ENCODE results near the gene SLC15A4. TPM values are rescaled to one million over a fixed set of nuclear protein-coding genes. Genes with fewer than 3 reads are reported as not detected.
"Not testable (repeated sequence)": the region's sequence is repeated elsewhere in the genome, so short reads cannot be mapped to it uniquely, and the experiment has no call there.

SLC15A4 gene
- total RNA-seq, 4 donors from 2014 or later: 28.1 to 49.9 (median 45.8) TPM

DNA sequence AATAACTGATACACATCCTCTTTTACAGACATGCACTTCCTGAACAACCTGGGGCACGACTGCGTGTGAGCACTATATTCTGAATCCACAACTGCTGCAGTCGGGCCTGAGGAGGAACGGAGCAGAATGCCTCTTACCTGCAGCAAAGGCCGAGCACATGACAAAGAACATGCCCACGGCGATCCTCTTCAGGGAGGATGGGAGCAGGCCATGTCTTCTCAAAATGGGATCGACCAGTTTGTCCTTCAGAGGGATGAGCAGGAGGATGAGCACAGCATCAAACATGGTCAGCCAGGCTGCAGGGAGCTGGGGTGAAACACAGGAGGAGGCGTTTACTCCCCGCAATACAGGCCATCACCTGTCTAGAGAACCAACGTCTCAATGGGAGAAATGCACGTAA lies 15.1 kb downstream of the SLC15A4 start:
- H3K36me3 ChIP-seq: peaks cover 0 to 55% of the 10 kb centered on the region in 2 donors
- no peak for ATAC-seq
- WGBS, 2 donors (ENCODE audit: low coverage in 1 of 2): 88 to 90% methylated on average over 3 to 6 of the region's 12 CpGs
- TF ChIP-seq POLR2A (IDR thresholded peaks at IDR 0.05) (no peak), EP300 (IDR thresholded peaks at IDR 0.05) (no peak), POLR2AphosphoS5 (IDR thresholded peaks at IDR 0.05) (no peak)
- TF ChIP-seq, protein P1, sequence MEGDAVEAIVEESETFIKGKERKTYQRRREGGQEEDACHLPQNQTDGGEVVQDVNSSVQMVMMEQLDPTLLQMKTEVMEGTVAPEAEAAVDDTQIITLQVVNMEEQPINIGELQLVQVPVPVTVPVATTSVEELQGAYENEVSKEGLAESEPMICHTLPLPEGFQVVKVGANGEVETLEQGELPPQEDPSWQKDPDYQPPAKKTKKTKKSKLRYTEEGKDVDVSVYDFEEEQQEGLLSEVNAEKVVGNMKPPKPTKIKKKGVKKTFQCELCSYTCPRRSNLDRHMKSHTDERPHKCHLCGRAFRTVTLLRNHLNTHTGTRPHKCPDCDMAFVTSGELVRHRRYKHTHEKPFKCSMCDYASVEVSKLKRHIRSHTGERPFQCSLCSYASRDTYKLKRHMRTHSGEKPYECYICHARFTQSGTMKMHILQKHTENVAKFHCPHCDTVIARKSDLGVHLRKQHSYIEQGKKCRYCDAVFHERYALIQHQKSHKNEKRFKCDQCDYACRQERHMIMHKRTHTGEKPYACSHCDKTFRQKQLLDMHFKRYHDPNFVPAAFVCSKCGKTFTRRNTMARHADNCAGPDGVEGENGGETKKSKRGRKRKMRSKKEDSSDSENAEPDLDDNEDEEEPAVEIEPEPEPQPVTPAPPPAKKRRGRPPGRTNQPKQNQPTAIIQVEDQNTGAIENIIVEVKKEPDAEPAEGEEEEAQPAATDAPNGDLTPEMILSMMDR (IDR thresholded peaks at IDR 0.05): no peak
- H3K4me3 ChIP-seq: no peak overlapping the region
- no peaks in the 10 kb centered on the region for H3K27me3 ChIP-seq
- H3K4me1 ChIP-seq: peaks cover 0 to 43% (median 19%) of the 10 kb centered on the region in 3 donors
- no peak overlapping the region for H3K27ac ChIP-seq
- peaks cover 0 to 3% (median 0%) of the 10 kb centered on the region in 3 donors for H3K9me3 ChIP-seq

DNA sequence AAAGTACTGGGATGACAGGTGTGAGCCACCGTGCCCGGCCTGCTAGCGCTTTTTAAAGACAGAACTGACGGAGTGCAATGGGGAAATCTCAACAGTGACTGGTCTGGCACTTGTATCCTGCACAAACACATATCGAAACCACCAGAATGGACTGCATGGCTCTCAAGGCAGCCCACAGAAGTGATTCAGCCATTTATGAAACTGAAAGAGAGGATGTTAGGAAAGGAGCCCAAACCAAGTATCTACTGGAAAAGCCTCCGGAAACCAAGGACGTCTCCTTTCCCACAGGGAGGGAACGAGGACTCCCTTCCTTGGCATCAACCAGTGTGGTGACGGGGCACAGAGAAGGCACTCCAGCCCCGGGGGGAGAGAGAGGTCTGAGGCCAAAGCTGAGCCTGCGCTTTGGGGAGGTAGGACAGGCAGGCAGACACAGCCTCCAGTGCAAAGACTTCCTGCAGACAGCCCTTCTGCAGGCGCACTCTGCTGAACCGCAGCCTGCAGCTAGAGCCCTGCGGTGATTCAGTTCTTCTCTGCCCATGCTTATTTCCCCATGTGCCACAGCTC lies 16.5 kb downstream of the SLC15A4 start:
- no peak overlapping the region for H3K4me3 ChIP-seq
- peaks cover 0 to 3% (median 0%) of the 10 kb centered on the region in 3 donors for H3K9me3 ChIP-seq
- H3K27me3 ChIP-seq: no peaks in the 10 kb centered on the region
- WGBS, 2 donors (ENCODE audit: low coverage in 1 of 2): 84 to 93% methylated on average over 3 of the region's 14 CpGs
- ATAC-seq: no peak
- TF ChIP-seq, protein P1 (IDR thresholded peaks at IDR 0.05): no peak
- TF ChIP-seq POLR2AphosphoS5 (IDR thresholded peaks at IDR 0.05): no peak
- TF ChIP-seq EP300 (IDR thresholded peaks at IDR 0.05): no peak
- TF ChIP-seq POLR2A (IDR thresholded peaks at IDR 0.05): no peak
- no peak overlapping the region for H3K27ac ChIP-seq
- peaks cover 0 to 30% (median 19%) of the 10 kb centered on the region in 3 donors for H3K4me1 ChIP-seq
- peaks cover 0 to 54% of the 10 kb centered on the region in 2 donors for H3K36me3 ChIP-seq

DNA sequence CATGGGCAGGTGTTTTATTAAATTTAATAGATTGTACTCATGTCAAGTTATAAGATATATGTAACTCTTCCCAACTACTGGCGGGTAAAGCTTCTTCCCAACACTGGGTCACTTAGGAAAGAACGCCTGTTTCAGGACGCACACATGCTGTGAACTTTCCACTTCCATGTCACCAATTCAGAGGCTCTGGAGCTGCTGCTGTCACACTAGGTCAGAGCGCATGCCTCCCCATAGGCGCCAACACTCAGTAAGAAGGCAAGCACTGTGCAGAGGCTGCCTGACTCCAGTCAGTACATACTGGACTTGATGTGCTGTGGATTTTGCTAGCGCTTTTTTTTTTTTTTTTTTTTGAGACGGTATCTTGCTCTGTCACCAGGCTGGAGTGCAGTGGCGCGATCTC lies 17.2 kb downstream of the SLC15A4 start:
- H3K4me1 ChIP-seq: peaks cover 0 to 33% (median 19%) of the 10 kb centered on the region in 3 donors
- WGBS, 2 donors (ENCODE audit: low coverage in 1 of 2): 75 to 90% methylated on average over 4 to 7 of the region's 9 CpGs
- H3K36me3 ChIP-seq: peaks cover 0 to 56% of the 10 kb centered on the region in 2 donors
- no peak overlapping the region for H3K4me3 ChIP-seq
- TF ChIP-seq POLR2A (IDR thresholded peaks at IDR 0.05) (no peak), POLR2AphosphoS5 (IDR thresholded peaks at IDR 0.05) (no peak), EP300 (IDR thresholded peaks at IDR 0.05) (no peak)
- TF ChIP-seq, protein P1 (IDR thresholded peaks at IDR 0.05): no peak
- peaks cover 0 to 3% (median 0%) of the 10 kb centered on the region in 3 donors for H3K9me3 ChIP-seq
- no peak for ATAC-seq
- H3K27me3 ChIP-seq: no peaks in the 10 kb centered on the region
- H3K27ac ChIP-seq: no peak overlapping the region

GRCh38 chr12:128805406-128805805 lies 18.4 kb downstream of the SLC15A4 start:
- not testable (repeated sequence) for H3K27ac ChIP-seq, ATAC-seq, H3K9me3 ChIP-seq, H3K27me3 ChIP-seq, H3K4me3 ChIP-seq
- 92 to 97% methylated on average over 4 to 5 of the region's 5 CpGs for WGBS, 2 donors (ENCODE audit: low coverage in 1 of 2)
- peaks cover 0 to 67% of the 10 kb centered on the region in 2 donors for H3K36me3 ChIP-seq
- H3K4me1 ChIP-seq: peaks cover 0 to 28% (median 11%) of the 10 kb centered on the region in 3 donors

- peaks cover 0 to 3% (median 0%) of the 10 kb centered on the region in 3 donors for H3K9me3 ChIP-seq
- TF ChIP-seq, protein P1 (IDR thresholded peaks at IDR 0.05): no peak
- no peak for TF ChIP-seq EP300 (IDR thresholded peaks at IDR 0.05)
- no peak for TF ChIP-seq POLR2AphosphoS5 (IDR thresholded peaks at IDR 0.05)
- TF ChIP-seq POLR2A (IDR thresholded peaks at IDR 0.05): no peak
- H3K4me1 ChIP-seq: peaks cover 0 to 21% (median 5%) of the 10 kb centered on the region in 3 donors
- no peak overlapping the region for H3K4me3 ChIP-seq
- H3K27ac ChIP-seq: no peak overlapping the region
- WGBS, 2 donors (ENCODE audit: low coverage in 1 of 2): 95 to 100% methylated on average over 7 to 8 of the region's 8 CpGs
- no peaks in the 10 kb centered on the region for H3K27me3 ChIP-seq
- ATAC-seq: no peak
- H3K36me3 ChIP-seq: peaks cover 0 to 74% of the 10 kb centered on the region in 2 donors
These were observed 19.0 kb downstream of the SLC15A4 start for GRCh38 chr12:128804762-128805161.

All from gastroesophageal sphincter (tissue), 4 donors.